ENCODE data around the gene KHSRP. TPM values are rescaled to one million over a fixed set of nuclear protein-coding genes. Genes with fewer than 3 reads are reported as not detected.

Gene KHSRP
- total RNA-seq, 1 donor from 2014 or later = 136 TPM

GRCh38 chr19:6376512-6377190 is 48.0 kb downstream of the KHSRP start:
- H3K4me2 ChIP-seq = no peak overlapping the region
- H4K20me1 ChIP-seq (ENCODE audit: low read depth) = peaks cover 7% of the 10 kb centered on the region
- TF ChIP-seq EZH2 (IDR thresholded peaks at IDR 0.05) (no peak), EZH2phosphoT487 (IDR thresholded peaks at IDR 0.05) (no peak), CTCF (IDR thresholded peaks at IDR 0.05) (no peak)
- no peaks in the 10 kb centered on the region for H3K9me3 ChIP-seq (ENCODE audit: low read depth)
- Mint-ChIP-seq H3K27me3 (ENCODE audit: insufficient read depth, low read depth) (peaks cover 17% of the 10 kb centered on the region), H3K4me1 (peaks cover 9% of the 10 kb centered on the region), H3K4me3 (peak overlapping the region; percentile 24), H3K36me3 (peaks cover 20% of the 10 kb centered on the region), H3K27ac (no peak overlapping the region), H3K9me3 (no peaks in the 10 kb centered on the region)
- H3K9ac ChIP-seq = no peak overlapping the region
- peaks cover 23% of the 10 kb centered on the region for H3F3A ChIP-seq (ENCODE audit: low read depth)
- H3K79me2 ChIP-seq (ENCODE audit: low read depth) = peaks cover 10% of the 10 kb centered on the region
- no peak overlapping the region for H2AFZ ChIP-seq (replicated peaks)
- no peak overlapping the region for H3K27ac ChIP-seq
- no peak overlapping the region for H3K4me3 ChIP-seq
- DNase-seq (ENCODE audit: low spot score) = no peak
- no peaks in the 10 kb centered on the region for H3K27me3 ChIP-seq
- H3K36me3 ChIP-seq = no peaks in the 10 kb centered on the region
- peaks cover 4% of the 10 kb centered on the region for H3K4me1 ChIP-seq

GRCh38 chr19:6375411-6376010 is 49.1 kb downstream of the KHSRP start, which contains the start of gene PSPN:
Gene PSPN (minus strand): TSS chr19:6375933. CDS start chr19:6375849, 84 bp downstream.
- H3K4me1 Mint-ChIP-seq = peaks cover 9% of the 10 kb centered on the region
- H3K9me3 Mint-ChIP-seq = no peaks in the 10 kb centered on the region
- H3F3A ChIP-seq (ENCODE audit: low read depth) = peaks cover 28% of the 10 kb centered on the region
- no peak for TF ChIP-seq EZH2phosphoT487 (IDR thresholded peaks at IDR 0.05)
- TF ChIP-seq EZH2 (IDR thresholded peaks at IDR 0.05) = no peak
- no peak for TF ChIP-seq CTCF (IDR thresholded peaks at IDR 0.05)
- H2AFZ ChIP-seq (replicated peaks) = no peak within 1 kb of the TSS
- H3K27ac Mint-ChIP-seq = no peak within 1 kb of the TSS
- no peaks in the 10 kb centered on the region for H3K36me3 ChIP-seq
- no peak for DNase-seq (ENCODE audit: low spot score)
- peaks cover 10% of the 10 kb centered on the region for H3K79me2 ChIP-seq (ENCODE audit: low read depth)
- H3K4me3 Mint-ChIP-seq = peak within 1 kb of the TSS; percentile 57
- no peak within 1 kb of the TSS for H3K27ac ChIP-seq
- no peak within 1 kb of the TSS for H3K4me3 ChIP-seq
- no peaks in the 10 kb centered on the region for H3K27me3 ChIP-seq
- H3K9me3 ChIP-seq (ENCODE audit: low read depth) = no peaks in the 10 kb centered on the region
- peaks cover 7% of the 10 kb centered on the region for H4K20me1 ChIP-seq (ENCODE audit: low read depth)
- H3K4me1 ChIP-seq = peaks cover 4% of the 10 kb centered on the region
- H3K9ac ChIP-seq = no peak within 1 kb of the TSS
- H3K27me3 Mint-ChIP-seq (ENCODE audit: insufficient read depth, low read depth) = peaks cover 17% of the 10 kb centered on the region
- peaks cover 14% of the 10 kb centered on the region for H3K36me3 Mint-ChIP-seq
- H3K4me2 ChIP-seq = no peak within 1 kb of the TSS

- Histone ChIP-seq H3K9me3 (ENCODE audit: low read depth) (no peaks in the 10 kb centered on the region), H3K4me3 (no peak overlapping the region), H3K27ac (no peak overlapping the region), H3K27me3 (no peaks in the 10 kb centered on the region), H3K9ac (no peak overlapping the region), H2AFZ (replicated peaks) (no peak overlapping the region), H3F3A (ENCODE audit: low read depth) (peaks cover 28% of the 10 kb centered on the region), H3K4me2 (no peak overlapping the region), H3K4me1 (peaks cover 4% of the 10 kb centered on the region), H3K79me2 (ENCODE audit: low read depth) (peaks cover 10% of the 10 kb centered on the region), H4K20me1 (ENCODE audit: low read depth) (peaks cover 7% of the 10 kb centered on the region), H3K36me3 (no peaks in the 10 kb centered on the region)
- Mint-ChIP-seq H3K9me3 (no peaks in the 10 kb centered on the region), H3K27ac (no peak overlapping the region), H3K4me3 (peak overlapping the region; percentile 57), H3K4me1 (peaks cover 9% of the 10 kb centered on the region), H3K27me3 (ENCODE audit: insufficient read depth, low read depth) (peaks cover 17% of the 10 kb centered on the region), H3K36me3 (peaks cover 11% of the 10 kb centered on the region)
- no peak for DNase-seq (ENCODE audit: low spot score)
- no peak for TF ChIP-seq EZH2 (IDR thresholded peaks at IDR 0.05)
- TF ChIP-seq EZH2phosphoT487 (IDR thresholded peaks at IDR 0.05) = no peak
- TF ChIP-seq CTCF (IDR thresholded peaks at IDR 0.05) = no peak
Measured at GRCh38 chr19:6374711-6375410, 49.8 kb downstream of the KHSRP start.
